NT2/D1 (cell line): ENCODE results near the gene AVL9.
"Not testable (repeated sequence)": the region's sequence is repeated elsewhere in the genome, so short reads cannot be mapped to it uniquely, and the experiment has no call there.

ENCODE experiments used
- DNase-seq: peaks from one replicate; pipeline ENCODE4 v3.0.0-alpha.2; 2011; ENCODE audit warnings: low read depth, low spot score
- H3K27me3 ChIP-seq: 2 replicates; pipeline ENCODE4 v1.6.0; 2011; ENCODE audit warnings: mild to moderate bottlenecking; ENCODE audit not compliant: insufficient read length, insufficient read depth
- H3K36me3 ChIP-seq: 2 replicates; pipeline ENCODE4 v1.6.1; 2011; ENCODE audit warnings: mild to moderate bottlenecking, low read length, mixed read lengths; ENCODE audit not compliant: insufficient read depth, insufficient read length
- H3K4me1 ChIP-seq: 2 replicates; pipeline ENCODE4 v1.5.1; 2011; ENCODE audit not compliant: insufficient read depth, insufficient read length
- H3K4me3 ChIP-seq: 2 replicates; pipeline ENCODE4 v1.5.1; 2011; ENCODE audit warnings: low read depth; ENCODE audit not compliant: insufficient read length
- H3K9ac ChIP-seq: 2 replicates; pipeline ENCODE4 v1.6.0; 2011; ENCODE audit warnings: low read depth; ENCODE audit not compliant: insufficient read length
- H3K9me3 ChIP-seq: 2 replicates; pipeline ENCODE4 v1.5.1; 2011; ENCODE audit warnings: mild to moderate bottlenecking, low read length; ENCODE audit not compliant: insufficient read depth
- SUZ12 ChIP-seq: IDR thresholded peaks from 2 replicates; pipeline ENCODE4 v1.6.1; 2011; ENCODE audit not compliant: insufficient read length, insufficient read depth; ENCODE audit errors: extremely low read depth
- YY1 ChIP-seq: IDR thresholded peaks from 2 replicates; pipeline ENCODE4 v1.6.1; 2011; ENCODE audit not compliant: insufficient read length, insufficient read depth
- ZNF274 ChIP-seq: IDR thresholded peaks from 2 replicates; pipeline ENCODE4 v1.6.1; 2011; ENCODE audit warnings: mild to moderate bottlenecking, low read depth, low read length

AVL9 gene

DNA sequence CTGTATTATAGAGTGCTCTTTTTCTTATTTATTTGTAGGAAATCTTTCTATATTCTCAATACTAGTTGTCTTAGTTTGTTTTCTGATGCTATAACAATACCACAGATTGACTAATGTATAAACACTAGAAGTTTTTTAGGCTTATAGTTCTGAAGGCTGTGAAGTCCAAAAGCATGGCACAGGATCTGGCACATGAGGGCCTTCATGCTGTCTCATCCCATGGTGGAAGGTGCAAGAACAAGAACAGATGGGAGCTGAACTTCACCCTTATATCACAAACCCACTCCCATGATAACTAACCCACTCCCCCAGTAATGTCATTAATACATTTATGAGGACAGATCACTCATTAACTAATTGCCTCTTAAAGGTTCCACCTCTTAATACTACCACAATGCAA, 109.7 kb downstream of the AVL9 start:
- Histone ChIP-seq H3K9me3 (peaks cover 24% of the 10 kb centered on the region), H3K9ac (no peak overlapping the region), H3K27me3 (no peaks in the 10 kb centered on the region), H3K4me3 (no peak overlapping the region), H3K4me1 (no peaks in the 10 kb centered on the region), H3K36me3 (no peaks in the 10 kb centered on the region)
- DNase-seq = no peak
- TF ChIP-seq ZNF274 = no peak
- no peak for TF ChIP-seq YY1
- no peak for TF ChIP-seq SUZ12

DNA sequence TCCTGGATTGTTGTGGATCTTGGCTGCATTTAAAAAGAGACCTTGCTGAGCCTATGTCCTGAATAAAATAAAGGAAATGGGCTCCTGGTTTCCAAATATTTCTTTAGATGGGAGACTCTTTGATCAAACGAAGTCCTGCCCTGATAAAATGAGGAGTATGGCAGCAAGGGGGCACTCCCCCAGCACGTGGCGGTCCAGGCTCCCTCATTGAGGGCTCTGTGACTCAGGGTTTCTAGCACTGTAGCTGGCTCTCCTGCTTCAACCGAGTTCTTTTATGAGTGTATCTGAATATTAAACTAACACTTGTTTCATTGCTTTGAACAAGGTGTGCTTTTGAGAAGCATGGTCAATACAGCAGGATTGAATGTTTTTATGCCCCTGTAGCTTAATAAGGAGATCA, 114.2 kb downstream of the AVL9 start:
- TF ChIP-seq SUZ12 (no peak), ZNF274 (no peak), YY1 (no peak)
- no peaks in the 10 kb centered on the region for H3K36me3 ChIP-seq
- no peaks in the 10 kb centered on the region for H3K4me1 ChIP-seq
- DNase-seq = no peak
- H3K9ac ChIP-seq = no peak overlapping the region
- H3K27me3 ChIP-seq = no peaks in the 10 kb centered on the region
- H3K4me3 ChIP-seq = no peak overlapping the region
- peaks cover 11% of the 10 kb centered on the region for H3K9me3 ChIP-seq

DNA sequence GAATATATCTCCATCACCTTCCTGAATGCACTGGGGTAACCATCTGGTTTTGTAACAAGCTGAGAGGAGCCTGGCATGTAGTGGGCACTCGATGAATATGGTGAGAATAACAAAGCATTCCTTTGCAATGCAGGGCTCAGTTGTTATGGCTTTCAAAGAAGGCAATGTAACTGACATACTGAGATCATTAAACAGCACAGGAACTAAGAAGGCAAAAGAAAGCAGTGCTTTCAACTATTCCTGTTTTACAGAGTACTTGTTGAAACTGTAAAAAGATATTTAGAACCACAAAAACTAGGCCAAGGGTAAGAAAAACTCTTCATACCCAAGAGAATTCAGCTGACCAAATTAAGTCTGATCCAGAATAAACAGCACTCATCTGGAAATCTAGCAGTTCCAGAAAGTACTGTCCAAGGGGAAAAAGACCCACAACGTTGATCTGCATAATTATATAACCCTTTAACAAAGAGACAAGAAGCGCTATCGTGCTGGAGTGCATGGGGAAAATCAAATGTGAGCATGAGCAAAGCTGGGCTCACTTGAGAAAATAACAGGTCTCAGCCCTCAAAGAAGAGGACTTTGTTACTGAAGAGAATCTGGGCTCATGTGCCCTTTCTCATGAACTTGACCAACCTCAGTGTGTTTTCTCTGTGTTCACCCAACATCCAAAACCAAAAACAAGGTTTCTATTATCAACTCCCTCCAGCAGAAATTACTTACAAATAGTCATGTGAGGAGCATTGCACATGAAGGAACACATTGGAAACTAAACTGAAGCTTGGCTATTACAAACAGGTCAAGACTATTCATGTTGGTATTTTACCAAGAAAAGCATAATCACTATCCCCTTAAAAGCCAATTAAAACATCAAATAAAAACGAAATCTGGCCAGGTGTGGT, 116.2 kb downstream of the AVL9 start:
- Histone ChIP-seq H3K36me3 (no peaks in the 10 kb centered on the region), H3K4me3 (no peak overlapping the region), H3K9ac (no peak overlapping the region), H3K27me3 (no peaks in the 10 kb centered on the region), H3K9me3 (no peaks in the 10 kb centered on the region), H3K4me1 (no peaks in the 10 kb centered on the region)
- no peak for DNase-seq
- TF ChIP-seq YY1 = no peak
- TF ChIP-seq SUZ12 = no peak
- TF ChIP-seq ZNF274 = no peak

DNA sequence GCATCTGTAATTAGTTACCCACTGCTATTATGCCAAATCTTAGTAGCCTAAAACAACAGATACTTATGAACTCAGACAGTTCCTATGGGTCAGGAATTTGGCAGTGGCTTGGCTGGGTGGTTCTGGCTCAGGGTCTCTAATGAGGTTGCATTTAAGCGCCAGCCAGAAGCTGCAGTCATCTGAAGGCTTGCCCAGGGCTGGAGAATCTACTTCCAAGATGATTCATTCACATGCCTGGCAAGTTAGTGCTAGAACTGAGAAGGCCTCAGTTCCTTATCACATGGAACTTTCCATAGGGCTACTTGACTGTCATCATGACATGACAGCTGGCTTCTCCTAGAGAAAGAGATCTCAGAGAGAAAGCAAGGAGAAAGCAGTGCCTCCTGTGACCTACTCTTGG, 121.3 kb downstream of the AVL9 start:
- no peak for DNase-seq
- H3K4me3 ChIP-seq = no peak overlapping the region
- no peaks in the 10 kb centered on the region for H3K27me3 ChIP-seq
- no peaks in the 10 kb centered on the region for H3K9me3 ChIP-seq
- H3K9ac ChIP-seq = no peak overlapping the region
- no peaks in the 10 kb centered on the region for H3K4me1 ChIP-seq
- H3K36me3 ChIP-seq = no peaks in the 10 kb centered on the region
- TF ChIP-seq ZNF274 (no peak), YY1 (no peak), SUZ12 (no peak)

DNA sequence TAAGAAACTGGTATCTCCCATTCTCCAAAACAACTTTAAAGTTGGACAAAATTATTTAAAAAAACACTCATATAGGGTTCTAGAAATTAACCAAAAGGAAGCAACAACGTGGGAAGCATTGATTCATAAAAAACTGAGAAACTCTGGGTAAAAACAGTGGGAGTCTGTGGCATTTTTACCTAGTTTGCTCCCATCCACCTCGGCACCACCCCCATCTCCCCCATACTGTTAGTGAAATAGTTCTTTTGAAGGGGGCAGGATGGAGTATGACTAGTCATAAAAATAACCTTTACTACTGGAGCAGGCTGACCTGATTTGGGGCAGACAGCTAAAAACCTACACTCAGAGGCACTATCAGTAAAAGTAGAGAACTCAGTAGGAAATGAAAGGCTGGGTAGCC, 123.2 kb downstream of the AVL9 start:
- Histone ChIP-seq H3K27me3 (no peaks in the 10 kb centered on the region), H3K36me3 (no peaks in the 10 kb centered on the region), H3K4me3 (no peak overlapping the region), H3K9me3 (no peaks in the 10 kb centered on the region), H3K4me1 (no peaks in the 10 kb centered on the region), H3K9ac (no peak overlapping the region)
- DNase-seq = no peak
- TF ChIP-seq YY1 = no peak
- no peak for TF ChIP-seq SUZ12
- no peak for TF ChIP-seq ZNF274

DNA sequence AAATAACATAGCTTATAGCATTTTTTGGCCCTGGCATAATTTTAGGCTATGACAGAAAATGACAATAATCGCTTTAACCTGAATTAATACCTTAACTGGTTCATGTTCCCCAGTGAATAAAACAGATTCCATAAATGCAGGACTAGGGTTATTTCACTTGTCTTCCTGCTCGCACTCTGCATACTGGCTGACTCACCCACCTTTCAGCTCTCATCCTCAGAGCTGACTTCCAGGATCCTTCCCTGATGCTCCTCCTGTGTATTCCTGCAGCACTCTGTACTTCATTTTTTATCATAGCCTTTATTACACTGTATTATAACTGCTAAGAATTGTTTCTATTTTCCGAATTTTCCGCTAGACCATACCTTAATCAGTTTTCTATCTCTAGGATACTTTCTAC, 123.7 kb downstream of the AVL9 start:
- Histone ChIP-seq H3K4me3 (no peak overlapping the region), H3K4me1 (no peaks in the 10 kb centered on the region), H3K9me3 (no peaks in the 10 kb centered on the region), H3K9ac (no peak overlapping the region), H3K27me3 (no peaks in the 10 kb centered on the region), H3K36me3 (no peaks in the 10 kb centered on the region)
- DNase-seq = no peak
- no peak for TF ChIP-seq SUZ12
- TF ChIP-seq YY1 = no peak
- TF ChIP-seq ZNF274 = no peak

DNA sequence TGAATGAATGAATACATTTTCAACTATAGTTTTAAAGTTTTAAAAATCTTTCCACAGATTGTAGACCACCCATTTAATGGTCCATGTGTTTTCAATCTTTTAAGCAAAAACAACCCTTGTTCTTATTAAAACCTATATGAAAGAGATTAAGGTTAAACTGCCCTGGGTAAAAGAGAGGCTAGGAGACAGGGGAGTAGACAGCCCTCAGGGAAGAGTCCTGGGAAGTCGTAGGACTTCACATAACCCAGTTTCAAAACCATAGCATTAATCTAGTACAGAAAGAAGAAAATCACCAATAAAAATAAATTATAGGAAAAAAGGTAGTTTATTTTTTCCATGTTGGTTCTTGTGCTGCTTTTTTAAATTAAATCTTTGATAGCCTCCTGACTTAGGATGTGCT, 124.1 kb downstream of the AVL9 start:
- not testable (repeated sequence) for H3K27me3 ChIP-seq, H3K4me1 ChIP-seq, H3K9me3 ChIP-seq, DNase-seq, H3K4me3 ChIP-seq, H3K9ac ChIP-seq, H3K36me3 ChIP-seq

DNA sequence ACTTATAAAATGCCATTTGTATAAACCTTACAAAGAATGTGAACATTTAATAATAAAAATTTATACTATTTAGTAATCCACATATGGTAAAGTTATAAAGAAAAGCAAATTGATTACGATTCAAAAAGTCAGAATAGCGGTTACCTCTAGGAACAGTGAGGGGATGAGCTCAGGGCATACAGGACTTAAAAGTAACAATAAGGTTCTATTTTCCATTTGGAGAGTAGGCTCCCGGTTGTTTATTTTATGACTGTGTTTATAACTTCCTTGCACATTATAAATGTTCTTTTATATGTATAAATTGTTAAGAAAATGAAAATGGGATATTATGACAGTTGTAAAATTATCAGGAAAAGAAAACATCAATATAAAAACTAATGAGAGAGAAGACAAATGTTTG, 135.7 kb downstream of the AVL9 start:
- TF ChIP-seq ZNF274 (no peak), YY1 (no peak), SUZ12 (no peak)
- Histone ChIP-seq H3K27me3 (no peaks in the 10 kb centered on the region), H3K4me3 (no peak overlapping the region), H3K9ac (no peak overlapping the region), H3K9me3 (no peaks in the 10 kb centered on the region), H3K4me1 (no peaks in the 10 kb centered on the region), H3K36me3 (no peaks in the 10 kb centered on the region)
- DNase-seq = no peak

DNA sequence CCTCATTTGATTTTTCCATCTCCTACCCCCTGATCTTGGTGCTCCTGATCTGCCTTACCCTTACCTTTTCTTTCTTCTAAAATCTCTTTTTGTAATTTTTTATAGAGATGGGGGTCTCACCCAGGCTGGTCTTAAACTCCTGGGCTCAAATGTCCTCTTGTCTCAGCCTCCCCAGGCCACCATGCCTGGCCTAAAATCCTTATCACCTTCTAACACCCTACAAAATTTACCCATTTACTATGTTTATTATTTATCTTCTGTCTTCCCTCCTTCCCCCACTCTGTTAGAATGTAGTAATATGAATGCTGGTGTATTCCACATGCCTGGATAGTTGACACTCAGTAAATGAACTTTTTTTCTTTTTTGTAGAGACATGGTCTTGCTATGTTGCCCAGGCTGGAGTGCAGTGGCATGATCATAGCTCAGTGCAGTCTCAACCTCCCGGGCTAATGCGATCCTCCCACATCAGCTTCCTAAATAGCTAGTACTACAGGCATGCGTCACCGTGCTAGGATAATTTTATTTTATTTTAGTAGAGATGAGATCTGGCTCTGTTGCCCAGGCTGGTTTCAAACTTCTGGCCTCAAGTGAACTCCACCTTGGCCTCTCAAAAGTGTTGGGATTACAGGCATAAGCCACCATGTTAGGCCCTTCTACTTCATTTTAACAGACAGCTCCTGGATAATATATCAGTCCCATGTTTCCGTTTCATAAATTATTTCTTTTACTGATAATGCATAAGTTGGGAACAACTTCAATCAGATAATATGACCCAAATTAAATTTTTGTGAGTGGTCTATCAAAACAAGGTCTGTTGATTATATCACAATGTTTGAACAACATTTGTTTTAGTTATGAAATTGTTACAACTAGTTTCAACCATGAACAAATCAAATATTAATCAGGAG, 136.6 kb downstream of the AVL9 start:
- not testable (repeated sequence) for H3K9me3 ChIP-seq, H3K4me3 ChIP-seq, DNase-seq, H3K27me3 ChIP-seq, H3K4me1 ChIP-seq, H3K36me3 ChIP-seq, H3K9ac ChIP-seq

DNA sequence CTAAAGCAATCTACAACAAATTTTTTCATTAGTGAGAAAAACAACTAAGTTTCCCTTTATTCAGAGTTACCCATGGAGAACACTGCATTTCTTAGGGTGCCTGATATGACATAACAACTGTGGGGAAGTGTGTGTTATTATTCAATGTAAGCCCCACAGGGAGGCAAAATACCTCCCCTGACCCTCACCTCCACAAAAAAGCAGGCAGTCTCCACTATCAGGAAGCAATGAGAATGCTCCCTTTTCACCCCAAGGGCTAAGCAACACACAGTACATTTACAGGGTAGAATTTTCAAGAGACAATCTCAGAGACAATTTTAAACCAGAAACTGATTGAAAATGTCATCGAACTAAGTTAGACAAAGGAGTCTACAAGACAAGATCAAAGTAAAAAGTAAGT, 138.2 kb downstream of the AVL9 start:
- H3K36me3 ChIP-seq, H3K4me3 ChIP-seq, H3K9me3 ChIP-seq, H3K27me3 ChIP-seq, H3K9ac ChIP-seq, H3K4me1 ChIP-seq, DNase-seq: not testable (repeated sequence)
